Ascending aorta (tissue), 2 donors: ENCODE measurements around the gene LRRC8B. TPM values are rescaled to one million over a fixed set of nuclear protein-coding genes. Genes with fewer than 3 reads are reported as not detected.

Source experiments
- DNase-seq, 2 donors: peaks; one replicate each; pipeline ENCODE4 v3.0.0-alpha.2; 2019; ENCODE audit warnings: low spot score in 2 of 2
- H3K27ac ChIP-seq, 2 donors: fragments of 200-600 bp; sonication (generic); one replicate each; pipeline ENCODE4 v1.5.1; 2016 to 2017; ENCODE audit warnings: mild to moderate bottlenecking in 1 of 2
- H3K27me3 ChIP-seq: fragments of 200-600 bp; sonication (generic); one replicate; pipeline ENCODE4 v1.5.1; 2017
- H3K36me3 ChIP-seq, 2 donors: fragments of 200-600 bp; sonication (generic); one replicate each; pipeline ENCODE4 v1.5.1; 2016
- H3K4me1 ChIP-seq, 2 donors: fragments of 200-600 bp; sonication (generic); one replicate each; pipeline ENCODE4 v1.5.1; 2016 to 2017; ENCODE audit warnings: mild to moderate bottlenecking in 1 of 2
- H3K4me3 ChIP-seq, 2 donors: fragments of 200-600 bp; sonication (generic); one replicate each; pipeline ENCODE4 v1.5.1; 2016 to 2017; ENCODE audit warnings: mild to moderate bottlenecking in 1 of 2
- H3K9me3 ChIP-seq, 2 donors: fragments of 200-600 bp; sonication (generic); one replicate each; pipeline ENCODE4 v1.5.1; 2016
- intact Hi-C: fragments of 100-400 bp; cut with DNase I; formaldehyde crosslinking; loops from one replicate; pipeline ENCODE4 v1.15.1; 2023
- total RNA-seq: library from RNA; depleted of rRNA; stranded (reverse); fragments of >200 nt; gene quantifications from one replicate; pipeline ENCODE4 v1.1.0, GENCODE V29; 2016
- TF ChIP-seq, protein P1 (sequence below), 3 experiments: fragments of 200-600 bp in 2 of 3; fragments of 450-650 bp in 1 of 3; sonication (generic) in 2 of 3; IDR thresholded peaks; one replicate each; pipeline ENCODE4 v1.5.1; 2016 to 2019; ENCODE audit warnings: antibody characterized with exemption in 3 of 3, mild to moderate bottlenecking in 1 of 3, moderate library complexity in 1 of 3

LRRC8B gene
- total RNA-seq, 1 donor from 2014 or later, result 4.2 TPM

DNA sequence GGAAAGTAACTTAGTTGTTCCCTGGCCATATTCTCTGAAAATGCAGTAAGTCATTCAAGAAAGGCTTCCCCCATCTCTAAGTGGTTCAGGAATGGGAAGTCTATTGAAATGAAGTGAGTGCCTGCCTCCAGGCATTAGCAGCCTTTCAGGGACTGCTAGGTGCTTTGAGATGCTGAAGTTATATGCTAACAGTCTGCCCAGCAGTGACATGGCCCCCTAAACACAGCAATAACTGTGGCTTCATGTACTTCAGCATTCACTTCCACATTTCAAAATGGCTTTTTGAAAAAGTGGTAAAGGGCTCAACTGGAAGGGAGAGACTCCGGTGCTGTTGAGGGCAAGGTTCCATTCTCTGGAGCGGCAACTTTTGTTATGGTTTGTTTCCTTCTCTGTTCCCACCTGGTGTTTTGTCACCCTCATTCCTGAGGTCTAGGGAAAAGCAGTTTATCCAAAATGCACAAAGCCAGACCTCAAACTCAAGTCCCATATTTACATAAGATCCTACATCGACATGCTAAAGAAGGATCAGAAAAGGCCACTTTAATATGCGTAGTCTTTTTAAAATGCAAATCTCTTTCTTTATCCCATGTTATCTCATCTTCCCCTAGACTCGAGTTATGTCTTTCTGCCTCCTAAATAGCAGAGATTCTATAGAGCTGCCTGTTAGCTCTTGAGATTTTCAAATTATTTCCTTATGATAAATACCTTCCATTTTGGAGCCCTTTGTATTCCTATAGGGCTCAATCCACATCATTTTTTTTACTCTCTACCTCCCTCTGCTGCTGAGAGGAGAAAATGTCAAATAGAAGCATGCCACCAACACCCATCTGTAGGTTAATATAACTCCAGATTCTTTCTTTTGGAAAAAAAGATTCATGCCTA is 74.1 kb downstream of the LRRC8B start:
- Histone ChIP-seq H3K27ac (no peak overlapping the region), H3K4me1 (no peaks in the 10 kb centered on the region)

DNA sequence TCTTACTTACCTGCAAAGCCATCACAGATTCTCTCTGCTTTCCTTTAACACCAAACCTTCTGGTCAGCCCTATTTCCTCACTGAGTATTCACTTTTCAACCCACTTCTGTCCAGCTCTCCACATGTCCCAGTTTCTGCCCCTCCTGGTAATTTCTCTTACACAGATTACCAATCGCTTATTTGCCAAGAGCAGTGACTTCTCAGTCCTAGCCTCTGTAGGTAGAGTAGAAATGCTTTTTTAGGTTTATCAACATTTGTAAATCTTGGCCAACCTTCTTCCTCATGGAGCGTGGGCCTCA is 74.7 kb downstream of the LRRC8B start:
- Histone ChIP-seq H3K4me1 (no peaks in the 10 kb centered on the region), H3K27me3 (no peaks in the 10 kb centered on the region), H3K27ac (no peak overlapping the region), H3K36me3 (no peaks in the 10 kb centered on the region), H3K4me3 (no peak overlapping the region), H3K9me3 (no peaks in the 10 kb centered on the region)
- TF ChIP-seq, protein P1, sequence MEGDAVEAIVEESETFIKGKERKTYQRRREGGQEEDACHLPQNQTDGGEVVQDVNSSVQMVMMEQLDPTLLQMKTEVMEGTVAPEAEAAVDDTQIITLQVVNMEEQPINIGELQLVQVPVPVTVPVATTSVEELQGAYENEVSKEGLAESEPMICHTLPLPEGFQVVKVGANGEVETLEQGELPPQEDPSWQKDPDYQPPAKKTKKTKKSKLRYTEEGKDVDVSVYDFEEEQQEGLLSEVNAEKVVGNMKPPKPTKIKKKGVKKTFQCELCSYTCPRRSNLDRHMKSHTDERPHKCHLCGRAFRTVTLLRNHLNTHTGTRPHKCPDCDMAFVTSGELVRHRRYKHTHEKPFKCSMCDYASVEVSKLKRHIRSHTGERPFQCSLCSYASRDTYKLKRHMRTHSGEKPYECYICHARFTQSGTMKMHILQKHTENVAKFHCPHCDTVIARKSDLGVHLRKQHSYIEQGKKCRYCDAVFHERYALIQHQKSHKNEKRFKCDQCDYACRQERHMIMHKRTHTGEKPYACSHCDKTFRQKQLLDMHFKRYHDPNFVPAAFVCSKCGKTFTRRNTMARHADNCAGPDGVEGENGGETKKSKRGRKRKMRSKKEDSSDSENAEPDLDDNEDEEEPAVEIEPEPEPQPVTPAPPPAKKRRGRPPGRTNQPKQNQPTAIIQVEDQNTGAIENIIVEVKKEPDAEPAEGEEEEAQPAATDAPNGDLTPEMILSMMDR (IDR thresholded peaks at IDR 0.05), result no peak
- DNase-seq, result no peak
- intact Hi-C loops, result loop anchor here (1.0 kb wide), 1 partner anchor 115 kb away; no protein-coding TSS in a partner anchor

More for the DNA sequence above, 74.1 kb downstream of the LRRC8B start:
- Histone ChIP-seq H3K4me3 (no peak overlapping the region), H3K36me3 (no peaks in the 10 kb centered on the region), H3K9me3 (no peaks in the 10 kb centered on the region), H3K27me3 (no peaks in the 10 kb centered on the region)
- intact Hi-C loops, result loop anchor here (1.0 kb wide), 1 partner anchor 114 kb away; no protein-coding TSS in a partner anchor
- TF ChIP-seq, protein P1 (IDR thresholded peaks at IDR 0.05), result peak; percentile 42 to 62 (median 43)
- DNase-seq, result no peak

DNA sequence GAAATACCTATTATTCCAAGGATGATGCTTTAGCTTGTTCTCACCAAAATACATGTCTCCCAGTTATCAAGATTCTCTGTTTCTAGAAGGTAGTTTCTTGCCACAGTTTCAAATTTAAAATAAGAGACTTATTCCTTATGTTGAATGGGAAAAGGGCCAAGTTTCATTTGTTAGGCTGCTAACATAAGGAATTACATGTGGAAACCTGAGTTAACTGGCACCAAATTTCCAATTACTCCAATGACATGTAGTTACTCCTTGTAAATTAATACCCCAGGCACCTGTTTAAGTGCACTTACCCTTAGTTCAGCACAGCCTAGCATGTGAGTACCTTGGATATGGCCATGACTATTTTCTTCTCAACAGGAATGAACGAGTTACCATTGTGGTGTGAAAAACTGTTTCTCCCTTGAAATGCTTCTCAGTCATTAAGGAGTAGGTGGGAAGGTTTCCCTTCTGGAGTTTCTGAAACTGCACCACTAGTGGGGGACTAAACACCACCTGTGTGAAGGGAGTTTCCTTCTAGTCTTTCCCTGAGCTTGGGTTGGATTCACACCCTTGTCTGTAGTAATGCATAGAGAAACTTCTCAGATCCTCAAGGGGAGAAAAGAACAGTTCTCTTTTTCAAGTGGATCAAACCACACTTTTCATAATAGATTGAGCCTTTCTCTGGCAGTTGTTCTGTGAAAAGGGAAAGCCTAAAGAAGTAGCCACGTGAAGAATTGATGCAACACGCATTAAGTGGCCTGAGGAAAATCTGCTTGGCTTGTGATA is 76.0 kb downstream of the LRRC8B start:
- Histone ChIP-seq H3K27ac (no peak overlapping the region), H3K9me3 (no peaks in the 10 kb centered on the region), H3K36me3 (no peaks in the 10 kb centered on the region), H3K27me3 (no peaks in the 10 kb centered on the region), H3K4me3 (no peak overlapping the region), H3K4me1 (no peaks in the 10 kb centered on the region)
- intact Hi-C loops, result loop anchor here (5.0 kb wide), 1 partner anchor 162 kb away; no protein-coding TSS in a partner anchor
- no peak for DNase-seq
- TF ChIP-seq, protein P1 (IDR thresholded peaks at IDR 0.05), result no peak

DNA sequence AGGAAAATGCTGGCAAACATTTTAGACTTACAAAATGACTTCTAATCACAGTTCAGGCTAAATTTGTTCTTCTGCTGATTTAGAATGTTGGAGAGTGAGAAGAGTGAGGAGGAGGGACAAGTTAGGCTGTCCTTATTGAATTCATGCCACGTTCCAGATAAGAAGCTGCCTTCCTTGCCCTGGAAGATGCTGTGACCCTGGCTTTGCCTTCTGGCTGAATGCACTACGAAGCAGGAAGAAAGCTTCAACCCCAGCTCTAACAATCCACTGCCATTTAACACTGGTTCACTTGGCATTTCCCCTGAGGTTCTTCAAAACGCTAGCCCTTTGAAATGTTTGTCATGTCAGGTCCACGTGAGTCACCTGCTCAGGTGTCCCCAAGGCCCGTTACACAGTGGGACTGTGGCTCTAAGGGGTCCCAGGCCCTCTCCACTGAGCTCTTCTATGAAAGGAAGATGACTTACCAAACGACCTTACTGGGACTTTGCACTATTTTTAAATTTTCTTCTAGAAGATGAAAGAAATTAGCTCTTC is 78.3 kb downstream of the LRRC8B start:
- intact Hi-C loops, result loop anchor here (5.0 kb wide), 1 partner anchor 159 kb away; no protein-coding TSS in a partner anchor
- TF ChIP-seq, protein P1 (IDR thresholded peaks at IDR 0.05), result no peak
- H3K36me3 ChIP-seq, result no peaks in the 10 kb centered on the region
- no peak overlapping the region for H3K27ac ChIP-seq
- H3K9me3 ChIP-seq, result no peaks in the 10 kb centered on the region
- no peaks in the 10 kb centered on the region for H3K4me1 ChIP-seq
- H3K27me3 ChIP-seq, result no peaks in the 10 kb centered on the region
- H3K4me3 ChIP-seq, result no peak overlapping the region
- DNase-seq, result no peak

DNA sequence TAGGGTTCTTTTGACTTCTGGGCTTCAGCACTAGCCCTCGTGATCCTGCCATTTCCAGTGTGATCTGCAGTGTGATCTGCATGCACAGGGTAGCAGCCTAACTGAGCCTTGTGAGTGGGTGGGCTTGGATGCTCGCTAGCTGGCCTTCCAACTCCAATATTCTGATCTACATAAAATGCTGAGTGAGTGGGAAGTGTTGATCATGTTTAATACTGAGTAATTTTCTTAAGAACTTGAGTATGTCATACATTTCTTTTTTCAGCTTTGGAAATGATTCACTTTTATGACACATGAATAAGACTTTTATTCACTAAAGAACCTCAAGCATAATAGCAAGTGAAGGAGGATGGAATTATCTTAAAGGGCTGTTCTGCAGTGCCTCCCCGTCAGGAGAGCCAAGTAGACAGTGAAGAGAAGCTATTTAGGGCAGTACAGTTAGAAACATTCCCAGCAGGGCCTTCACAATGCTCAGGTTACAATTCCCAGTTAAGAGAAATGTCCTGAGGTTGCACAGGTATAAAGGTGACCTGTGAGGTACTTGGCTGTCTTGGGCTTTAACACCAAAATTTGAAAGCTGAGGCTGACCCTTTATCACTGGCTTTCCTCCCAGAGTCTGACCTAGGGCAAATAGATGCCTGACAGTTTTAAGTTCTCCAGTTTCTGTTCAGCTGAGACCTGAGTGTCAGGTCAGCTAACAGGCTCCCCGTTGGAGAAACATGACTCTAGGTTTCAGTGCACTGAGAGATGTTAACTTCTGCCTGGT is 79.2 kb downstream of the LRRC8B start:
- H3K4me1 ChIP-seq, result no peaks in the 10 kb centered on the region
- H3K9me3 ChIP-seq, result no peaks in the 10 kb centered on the region
- no peak overlapping the region for H3K4me3 ChIP-seq
- no peaks in the 10 kb centered on the region for H3K36me3 ChIP-seq
- no peak for DNase-seq
- intact Hi-C loops, result loop anchor here (5.0 kb wide), 1 partner anchor 158 kb away; no protein-coding TSS in a partner anchor
- TF ChIP-seq, protein P1 (IDR thresholded peaks at IDR 0.05), result no peak
- no peak overlapping the region for H3K27ac ChIP-seq
- no peaks in the 10 kb centered on the region for H3K27me3 ChIP-seq
